MM.1S (cell line): ENCODE data around the gene IL23R.
"Not testable (repeated sequence)": the region's sequence is repeated elsewhere in the genome, so short reads cannot be mapped to it uniquely, and the experiment has no call there.

Source experiments
- CTCF ChIP-seq: fragments of 300-600 bp; sonication (generic); IDR thresholded peaks from 2 replicates; pipeline ENCODE4 v1.5.1; 2016; ENCODE audit warnings: antibody characterized with exemption, low read length, mixed read lengths
- EZH2 ChIP-seq: fragments of 300-600 bp; sonication (generic); optimal IDR thresholded peaks from 2 replicates; pipeline ENCODE3; 2017; ENCODE audit warnings: low read depth, mild to moderate bottlenecking, antibody characterized with exemption, low read length, mixed read lengths
- EZH2phosphoT487 ChIP-seq: fragments of 300-600 bp; sonication (generic); IDR thresholded peaks from 2 replicates; pipeline ENCODE4 v1.6.1; 2018; ENCODE audit warnings: antibody characterized with exemption, low read length

GRCh38 chr1:67147973-67148372 lies 18.3 kb upstream of the IL23R start:
- TF ChIP-seq CTCF, EZH2, EZH2phosphoT487: not testable (repeated sequence)
